BE2C (cell line): ENCODE data around the gene SYT17.

Experiments used
- DNase-seq: peaks from one replicate; pipeline ENCODE4 v3.0.0-alpha.2; 2020
- H3K27me3 ChIP-seq: fragments of 250-450 bp; sonication (Bioruptor Pico); 2 replicates; pipeline ENCODE4 v1.5.1; 2020; ENCODE audit warnings: mild to moderate bottlenecking
- H3K36me3 ChIP-seq: fragments of 250-450 bp; sonication (Bioruptor Pico); 2 replicates; pipeline ENCODE4 v1.5.1; 2020; ENCODE audit warnings: mild to moderate bottlenecking
- H3K4me1 ChIP-seq: fragments of 250-450 bp; sonication (Bioruptor Pico); 2 replicates; pipeline ENCODE4 v1.5.1; 2020
- H3K4me3 ChIP-seq: 2 replicates; pipeline ENCODE4 v1.5.1; 2011; ENCODE audit warnings: low read depth, low read length
- H3K9me3 ChIP-seq: fragments of 250-450 bp; sonication (Bioruptor Pico); 2 replicates; pipeline ENCODE4 v1.5.1; 2020
- CTCF ChIP-seq: IDR thresholded peaks from 2 replicates; pipeline ENCODE4 v1.5.1; 2012; ENCODE audit warnings: mild to moderate bottlenecking, low read depth, low read length

The SYT17 gene

GRCh38 chr16:19127674-19128131 is 40.3 kb upstream of the SYT17 start:
- H3K4me3 ChIP-seq = no peak overlapping the region
- H3K4me1 ChIP-seq = no peaks in the 10 kb centered on the region
- no peaks in the 10 kb centered on the region for H3K36me3 ChIP-seq
- H3K9me3 ChIP-seq = no peaks in the 10 kb centered on the region
- no peaks in the 10 kb centered on the region for H3K27me3 ChIP-seq
- DNase-seq = no peak
- TF ChIP-seq CTCF = no peak

GRCh38 chr16:19128454-19129200 is 39.4 kb upstream of the SYT17 start:
- no peaks in the 10 kb centered on the region for H3K4me1 ChIP-seq
- H3K36me3 ChIP-seq = no peaks in the 10 kb centered on the region
- TF ChIP-seq CTCF = no peak
- no peaks in the 10 kb centered on the region for H3K9me3 ChIP-seq
- peak; percentile 16 for DNase-seq
- no peak overlapping the region for H3K4me3 ChIP-seq
- H3K27me3 ChIP-seq = no peaks in the 10 kb centered on the region

DNA sequence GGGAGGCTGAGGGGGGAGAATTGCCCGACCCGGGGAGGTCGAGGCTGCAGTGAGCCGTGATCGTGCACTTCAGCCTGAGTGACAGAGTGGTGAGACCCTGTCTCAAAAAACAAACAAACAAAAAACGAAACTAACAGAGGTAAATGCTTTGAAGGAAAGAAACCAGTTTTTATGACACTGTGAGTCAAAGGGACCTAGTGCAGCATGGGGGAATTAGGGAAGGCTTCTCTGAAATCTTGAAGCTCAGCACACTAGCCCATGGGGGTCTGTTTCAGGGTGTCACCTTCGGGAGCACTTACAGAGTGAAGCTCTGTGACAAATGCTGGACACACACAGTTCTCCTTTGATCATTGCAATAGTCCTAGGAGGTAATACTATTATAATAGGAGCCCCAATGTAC is 37.7 kb upstream of the SYT17 start:
- H3K9me3 ChIP-seq = no peaks in the 10 kb centered on the region
- no peaks in the 10 kb centered on the region for H3K4me1 ChIP-seq
- DNase-seq = no peak
- H3K4me3 ChIP-seq = no peak overlapping the region
- no peaks in the 10 kb centered on the region for H3K27me3 ChIP-seq
- H3K36me3 ChIP-seq = no peaks in the 10 kb centered on the region
- no peak for TF ChIP-seq CTCF

DNA sequence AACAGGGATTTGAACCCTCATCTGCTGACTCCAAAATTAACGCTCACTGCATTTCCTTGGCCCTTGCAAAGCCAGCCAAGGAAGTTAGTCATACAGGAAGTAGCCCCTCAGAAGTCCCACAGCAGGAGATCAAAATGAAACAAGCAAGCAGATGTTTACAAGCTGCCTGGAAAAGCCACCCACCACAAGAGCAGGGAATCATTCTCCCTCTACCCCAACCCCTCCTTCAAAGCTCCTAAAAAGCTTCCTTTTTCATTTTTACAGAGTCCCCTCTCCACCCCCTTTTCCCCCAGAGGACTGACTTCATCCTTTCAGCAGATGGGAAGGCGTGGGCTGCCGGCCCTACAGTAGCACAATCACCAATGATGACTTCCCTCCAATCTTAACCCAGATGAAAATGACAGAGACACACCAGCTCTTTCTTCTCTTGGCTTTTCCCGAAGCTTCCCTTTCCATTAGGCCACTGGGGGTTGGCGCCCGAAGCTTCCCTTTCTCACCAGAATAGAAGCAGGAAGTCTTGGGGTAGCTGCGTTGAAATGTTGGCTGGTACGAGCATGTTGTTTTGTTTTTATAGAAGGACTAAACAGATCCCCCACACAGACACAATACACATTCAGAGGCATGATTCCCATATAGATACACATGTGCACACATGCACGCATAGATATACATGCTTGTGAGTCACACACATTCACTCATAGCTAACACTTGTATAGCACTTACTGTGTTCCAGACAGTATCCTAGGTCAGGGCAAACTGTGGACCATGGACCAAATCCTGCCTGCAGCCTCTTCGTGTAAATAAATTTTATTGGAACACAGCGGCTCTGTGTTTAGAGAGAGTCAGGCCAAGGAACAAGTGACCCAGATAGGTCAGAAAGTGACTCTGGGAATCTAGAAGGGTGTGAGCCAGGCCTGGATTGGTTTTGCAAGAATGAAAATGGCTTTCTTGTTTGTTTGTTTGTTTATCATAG is 36.9 kb upstream of the SYT17 start:
- no peaks in the 10 kb centered on the region for H3K27me3 ChIP-seq
- H3K9me3 ChIP-seq = no peaks in the 10 kb centered on the region
- H3K36me3 ChIP-seq = no peaks in the 10 kb centered on the region
- H3K4me3 ChIP-seq = no peak overlapping the region
- TF ChIP-seq CTCF = no peak
- DNase-seq = no peak
- H3K4me1 ChIP-seq = no peaks in the 10 kb centered on the region

DNA sequence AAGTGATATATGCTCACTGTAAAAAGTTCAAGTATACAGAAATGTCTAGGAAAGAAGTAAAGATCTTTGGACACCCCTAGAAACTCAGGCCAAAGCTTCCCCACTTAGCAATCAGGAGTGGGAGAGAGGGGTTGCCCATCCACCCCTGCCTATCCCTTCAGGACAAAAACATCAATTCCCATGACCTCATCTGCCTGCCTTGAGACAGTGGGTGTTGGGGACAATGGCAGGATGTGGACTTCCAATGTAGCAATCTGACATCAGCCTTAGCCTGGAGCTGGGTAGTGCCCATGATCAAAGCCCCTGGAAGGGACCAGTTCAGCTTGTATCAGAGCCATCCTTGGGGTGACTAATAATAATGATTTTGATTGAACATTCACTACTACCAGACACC is 36.2 kb upstream of the SYT17 start:
- TF ChIP-seq CTCF = no peak
- Histone ChIP-seq H3K4me3 (no peak overlapping the region), H3K27me3 (no peaks in the 10 kb centered on the region), H3K4me1 (no peaks in the 10 kb centered on the region), H3K36me3 (no peaks in the 10 kb centered on the region), H3K9me3 (no peaks in the 10 kb centered on the region)
- no peak for DNase-seq

- no peak for DNase-seq
- TF ChIP-seq CTCF = no peak
- no peak overlapping the region for H3K4me3 ChIP-seq
- H3K27me3 ChIP-seq = no peaks in the 10 kb centered on the region
- no peaks in the 10 kb centered on the region for H3K36me3 ChIP-seq
- H3K9me3 ChIP-seq = no peaks in the 10 kb centered on the region
- no peaks in the 10 kb centered on the region for H3K4me1 ChIP-seq
Observed at GRCh38 chr16:19132255-19132654, 35.8 kb upstream of the SYT17 start.
